Endothelial cell of umbilical vein (primary cell): ENCODE measurements around the gene SRSF10. TPM values are rescaled to one million over a fixed set of nuclear protein-coding genes. Genes with fewer than 3 reads are reported as not detected.
"Not testable (repeated sequence)": the region's sequence is repeated elsewhere in the genome, so short reads cannot be mapped to it uniquely, and the experiment has no call there.

Source experiments
- BruUV-seq: library from RNA; stranded (reverse); fragments of 400-500 nt; replicated peaks from 2 replicates; lab custom pipeline; 2021; lab: Mats Ljungman, UMichigan
- CTCF ChIA-PET: fragments of 300-600, 350-600 bp; sonication (Branson Sonifier 250); formaldehyde crosslinking; loops from one replicate; lab custom pipeline; 2021; ENCODE audit warnings: antibody characterized with exemption, inconsistent platforms; lab: Charles Lee
- POLR2A ChIA-PET: fragments of 300-600, 350-600 bp; sonication (Branson Sonifier 250); formaldehyde crosslinking; loops from one replicate; lab custom pipeline; 2021; ENCODE audit warnings: antibody characterized with exemption, inconsistent platforms; lab: Charles Lee
- DNase-seq: peaks from one replicate; pipeline ENCODE4 v3.0.0-alpha.2; 2011; ENCODE audit warnings: low read depth, low spot score
- FAIRE-seq: peaks from 2 replicates; lab custom pipeline; 2011; peaks lifted over from hg19 to GRCh38; lab: Jason Lieb, UNC
- H2AFZ ChIP-seq: 2 replicates; pipeline ENCODE4 v1.6.0; 2012; ENCODE audit warnings: low read depth, low read length, control low read depth, inconsistent platforms
- H3K27ac ChIP-seq: 2 replicates; pipeline ENCODE4 v1.5.1; 2011; ENCODE audit warnings: low read depth, mild to moderate bottlenecking, control low read depth, low read length, moderate library complexity; ENCODE audit not compliant: insufficient read depth
- H3K27me3 ChIP-seq, 2 experiments: 2 replicates each; pipeline versions ENCODE4 v1.6.0 to v1.6.1; 2011; ENCODE audit warnings: low read length in 2 of 2, mixed read lengths in 1 of 2; ENCODE audit not compliant: control insufficient read depth in 2 of 2, insufficient read depth in 2 of 2
- H3K36me3 ChIP-seq, 2 experiments: 2 replicates in 1 of 2; 3 replicates in 1 of 2; pipeline ENCODE4 v1.5.1; 2011; ENCODE audit warnings: low read length in 2 of 2, mild to moderate bottlenecking in 1 of 2, moderate library complexity in 1 of 2; ENCODE audit not compliant: control insufficient read depth in 2 of 2, insufficient read depth in 2 of 2; ENCODE audit errors: extremely low read depth in 1 of 2
- H3K4me1 ChIP-seq: 3 replicates; pipeline ENCODE4 v1.5.1; 2011; ENCODE audit warnings: mild to moderate bottlenecking, low read length; ENCODE audit not compliant: control insufficient read depth, insufficient read depth; ENCODE audit errors: extremely low read depth
- H3K4me2 ChIP-seq: 2 replicates; pipeline ENCODE4 v1.6.1; 2011; ENCODE audit warnings: low read length, control low read depth, mixed read lengths; ENCODE audit not compliant: insufficient read depth
- H3K4me3 ChIP-seq, 3 experiments: fragments of 200-600 bp in 1 of 3; sonication (generic), shearing (Covaris generic) in 1 of 3; replicated peaks in 1 of 3; 2 replicates each; pipeline ENCODE4 v1.5.1; 2011 to 2016; ENCODE audit warnings: control low read depth in 3 of 3, low read length in 3 of 3, mild to moderate bottlenecking in 2 of 3, inconsistent platforms in 1 of 3, low read depth in 1 of 3, moderate library complexity in 1 of 3; ENCODE audit not compliant: insufficient read depth in 1 of 3
- H3K79me2 ChIP-seq: 2 replicates; pipeline ENCODE4 v1.6.0; 2012; ENCODE audit warnings: low read length, inconsistent platforms; ENCODE audit not compliant: control insufficient read depth, insufficient read depth
- H3K9ac ChIP-seq: replicated peaks from 2 replicates; pipeline ENCODE3; 2011; ENCODE audit warnings: low read length, control low read depth; ENCODE audit not compliant: insufficient read depth; ENCODE audit errors: extremely low read depth
- H3K9me1 ChIP-seq: replicated peaks from 3 replicates; pipeline ENCODE4 v1.6.0; 2011; ENCODE audit warnings: mild to moderate bottlenecking, low read length; ENCODE audit not compliant: control insufficient read depth, insufficient read depth; ENCODE audit errors: extremely low read depth
- H3K9me3 ChIP-seq: replicated peaks from 2 replicates; pipeline ENCODE4 v1.5.1; 2012; ENCODE audit warnings: low read length, inconsistent platforms; ENCODE audit not compliant: control insufficient read depth, insufficient read depth
- H4K20me1 ChIP-seq: replicated peaks from 2 replicates; pipeline ENCODE3; 2011; ENCODE audit warnings: mild to moderate bottlenecking, low read length; ENCODE audit not compliant: control insufficient read depth, insufficient read depth; ENCODE audit errors: extremely low read depth
- CTCF ChIP-seq, 2 donors: IDR thresholded peaks; 1 replicate in 1 of 2; 2 replicates in 1 of 2; pipeline ENCODE4 v1.5.1; 2011; ENCODE audit warnings: low read length in 2 of 2, mild to moderate bottlenecking in 2 of 2, moderate library complexity in 2 of 2, control low read depth in 1 of 2, inconsistent platforms in 1 of 2, low read depth in 1 of 2; ENCODE audit not compliant: insufficient read depth in 1 of 2; ENCODE audit errors: extremely low read depth in 1 of 2
- EZH2 ChIP-seq: IDR thresholded peaks from 2 replicates; pipeline ENCODE4 v1.6.1; 2012; ENCODE audit warnings: borderline replicate concordance, low read depth, mild to moderate bottlenecking, moderate library complexity, low read length, inconsistent platforms; ENCODE audit not compliant: severe bottlenecking
- FOS ChIP-seq: IDR thresholded peaks from 2 replicates; pipeline ENCODE4 v1.6.1; 2011; ENCODE audit warnings: mild to moderate bottlenecking, low read length, moderate library complexity, borderline replicate concordance; ENCODE audit not compliant: insufficient read depth
- GATA2 ChIP-seq: IDR thresholded peaks from 2 replicates; pipeline ENCODE4 v1.7.0; 2011; ENCODE audit warnings: low read depth, mild to moderate bottlenecking, moderate library complexity, mixed read lengths, low read length; ENCODE audit not compliant: insufficient read length, insufficient read depth
- JUN ChIP-seq: IDR thresholded peaks from 2 replicates; pipeline ENCODE4 v1.6.1; 2011; ENCODE audit warnings: borderline replicate concordance, low read depth; ENCODE audit not compliant: insufficient read length, insufficient read depth
- MAX ChIP-seq: IDR thresholded peaks from 2 replicates; pipeline ENCODE4 v1.6.1; 2011; ENCODE audit not compliant: insufficient read depth, insufficient read length
- MYC ChIP-seq: IDR thresholded peaks from one replicate; pipeline ENCODE4 v1.6.1; 2011; ENCODE audit warnings: mild to moderate bottlenecking, low read depth, low read length
- POLR2A ChIP-seq: IDR thresholded peaks from 2 replicates; pipeline ENCODE4 v1.6.1; 2012; ENCODE audit warnings: low read depth, mild to moderate bottlenecking, control low read depth, low read length
- POLR2AphosphoS5 ChIP-seq: IDR thresholded peaks from 2 replicates; pipeline ENCODE4 v1.6.1; 2012; ENCODE audit warnings: low read depth, mild to moderate bottlenecking, control low read depth, low read length, moderate library complexity; ENCODE audit not compliant: insufficient read depth
- dilution Hi-C: fragments of 300-500 bp; cut with MboI; formaldehyde crosslinking; loops from one replicate; pipeline ENCODE4 v1.15.0; 2019; ENCODE audit warnings: low sequenced_read_pairs; ENCODE audit not compliant: extremely low pct_ligation_motif_present
- intact Hi-C: fragments of 100-400 bp; cut with micrococcal nuclease; formaldehyde crosslinking; loops from one replicate; pipeline ENCODE4 v1.10.0; 2022
- polyA plus RNA-seq, 4 experiments: library from polyadenylated mRNA; depleted of rRNA in 3 of 4; stranded (reverse) in 3 of 4; unstranded in 1 of 4; fragments of >200 nt; gene quantifications; 2 replicates each; pipeline versions ENCODE4 v1.2.1 to v1.2.3, GENCODE V29; 2011 to 2012; ENCODE audit warnings: missing spikeins in 1 of 4
- total RNA-seq: library from RNA; stranded (reverse); gene quantifications from 2 replicates; pipeline ENCODE4 v1.2.3, GENCODE V29; 2021

Gene SRSF10
- total and polyA plus RNA-seq, 2 donors (not counting 3 experiments of a cell fraction or from before 2014, with no cell fraction given), result 124 to 135 TPM

GRCh38 chr1:23995431-23995837 lies 15.3 kb upstream of the SRSF10 start:
- Histone ChIP-seq H3K9me1 (no peaks in the 10 kb centered on the region), H3K27me3 (no peaks in the 10 kb centered on the region), H4K20me1 (no peaks in the 10 kb centered on the region), H3K4me3 (no peak overlapping the region), H3K4me1 (no peaks in the 10 kb centered on the region), H3K79me2 (no peaks in the 10 kb centered on the region), H2AFZ (no peak overlapping the region), H3K36me3 (no peaks in the 10 kb centered on the region), H3K9ac (no peak overlapping the region), H3K4me2 (no peak overlapping the region), H3K9me3 (no peaks in the 10 kb centered on the region), H3K27ac (no peak overlapping the region)
- ChIA-PET POLR2A (no interaction called here), CTCF (no interaction called here)
- FAIRE-seq, result no peak
- no TSS peak for BruUV-seq
- dilution Hi-C loops (no loop called here), intact Hi-C loops (no loop called here)
- no peak for DNase-seq
- no peak for TF ChIP-seq MYC
- no peak for TF ChIP-seq POLR2AphosphoS5
- TF ChIP-seq CTCF (IDR thresholded peaks at IDR 0.05; ENCODE audit: extremely low read depth in 1 of 2, insufficient read depth in 1 of 2, low read depth in 1 of 2, low read length in 2 of 2), result no peak
- TF ChIP-seq MAX, result no peak
- no peak for TF ChIP-seq FOS
- TF ChIP-seq POLR2A, result no peak
- no peak for TF ChIP-seq JUN
- no peak for TF ChIP-seq GATA2
- no peak for TF ChIP-seq EZH2

- H3K36me3 ChIP-seq, CTCF ChIA-PET, H2AFZ ChIP-seq, BruUV-seq, H3K27ac ChIP-seq, POLR2A ChIA-PET, FAIRE-seq, intact Hi-C loops, H3K27me3 ChIP-seq, H3K4me1 ChIP-seq, H3K9me3 ChIP-seq, dilution Hi-C loops, H3K9ac ChIP-seq, H4K20me1 ChIP-seq, DNase-seq, H3K79me2 ChIP-seq, H3K4me3 ChIP-seq, H3K4me2 ChIP-seq, H3K9me1 ChIP-seq: not testable (repeated sequence)
Measured at GRCh38 chr1:23992011-23992410, 11.9 kb upstream of the SRSF10 start.
